ENCODE results near the gene RNU2-63P.
"Not testable (repeated sequence)": the region's sequence is repeated elsewhere in the genome, so short reads cannot be mapped to it uniquely, and the experiment has no call there.

DNA sequence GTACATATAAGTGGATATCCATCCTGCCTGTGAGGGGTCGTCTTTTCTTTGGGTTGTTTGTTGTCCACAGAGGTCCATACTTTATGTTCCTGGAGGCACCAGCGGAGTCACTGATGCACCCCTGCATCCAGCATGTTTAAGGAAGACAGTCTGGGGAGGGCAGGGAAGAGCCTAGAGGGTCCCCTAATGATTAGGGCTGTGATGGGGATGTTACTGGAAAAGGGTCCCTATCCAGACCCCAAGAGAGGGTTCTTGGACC is 1.4 kb upstream of the RNU2-63P start:
- TF ChIP-seq, protein P1, sequence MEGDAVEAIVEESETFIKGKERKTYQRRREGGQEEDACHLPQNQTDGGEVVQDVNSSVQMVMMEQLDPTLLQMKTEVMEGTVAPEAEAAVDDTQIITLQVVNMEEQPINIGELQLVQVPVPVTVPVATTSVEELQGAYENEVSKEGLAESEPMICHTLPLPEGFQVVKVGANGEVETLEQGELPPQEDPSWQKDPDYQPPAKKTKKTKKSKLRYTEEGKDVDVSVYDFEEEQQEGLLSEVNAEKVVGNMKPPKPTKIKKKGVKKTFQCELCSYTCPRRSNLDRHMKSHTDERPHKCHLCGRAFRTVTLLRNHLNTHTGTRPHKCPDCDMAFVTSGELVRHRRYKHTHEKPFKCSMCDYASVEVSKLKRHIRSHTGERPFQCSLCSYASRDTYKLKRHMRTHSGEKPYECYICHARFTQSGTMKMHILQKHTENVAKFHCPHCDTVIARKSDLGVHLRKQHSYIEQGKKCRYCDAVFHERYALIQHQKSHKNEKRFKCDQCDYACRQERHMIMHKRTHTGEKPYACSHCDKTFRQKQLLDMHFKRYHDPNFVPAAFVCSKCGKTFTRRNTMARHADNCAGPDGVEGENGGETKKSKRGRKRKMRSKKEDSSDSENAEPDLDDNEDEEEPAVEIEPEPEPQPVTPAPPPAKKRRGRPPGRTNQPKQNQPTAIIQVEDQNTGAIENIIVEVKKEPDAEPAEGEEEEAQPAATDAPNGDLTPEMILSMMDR (conservative IDR thresholded peaks at IDR 0.05) = not testable (repeated sequence)
- TF ChIP-seq EZH2 (IDR thresholded peaks at IDR 0.05; ENCODE audit: low read depth) = not testable (repeated sequence)
